COLO668 (cell line): ENCODE measurements around the gene CBFA2T2.
A peak's percentile ranks its signal among the peaks of the same experiment; 100 is the strongest.
"Not testable (repeated sequence)": the region's sequence is repeated elsewhere in the genome, so short reads cannot be mapped to it uniquely, and the experiment has no call there.

Experiments used
- DNase-seq: peaks from one replicate; lab custom pipeline; 2025; ENCODE audit not compliant: unreplicated experiment; lab: John Stamatoyannopoulos, UW

Gene CBFA2T2

GRCh38 chr20:33470457-33470856, 19.4 kb upstream of the CBFA2T2 start:
- no peak for DNase-seq

- no peak for DNase-seq
Observed at GRCh38 chr20:33470866-33471265, 19.0 kb upstream of the CBFA2T2 start.

GRCh38 chr20:33472868-33473435, 16.9 kb upstream of the CBFA2T2 start:
- no peak for DNase-seq

- DNase-seq = peak; percentile 40
Observed at GRCh38 chr20:33474097-33474873, 15.6 kb upstream of the CBFA2T2 start.

- DNase-seq = no peak
Observed at GRCh38 chr20:33474963-33475362, 14.9 kb upstream of the CBFA2T2 start.

GRCh38 chr20:33475381-33476152, 14.3 kb upstream of the CBFA2T2 start:
- DNase-seq = no peak

- peak; percentile 99 for DNase-seq
Observed at GRCh38 chr20:33477386-33478234, 12.3 kb upstream of the CBFA2T2 start.

GRCh38 chr20:33480048-33480447, 9.8 kb upstream of the CBFA2T2 start:
- no peak for DNase-seq

GRCh38 chr20:33481431-33481941, 8.4 kb upstream of the CBFA2T2 start:
- no peak for DNase-seq

GRCh38 chr20:33482581-33482980, 7.3 kb upstream of the CBFA2T2 start:
- peak; percentile 31 for DNase-seq

- not testable (repeated sequence) for DNase-seq
Observed at GRCh38 chr20:33483186-33483585, 6.7 kb upstream of the CBFA2T2 start.

GRCh38 chr20:33488201-33488600, 1.7 kb upstream of the CBFA2T2 start:
- DNase-seq = no peak

GRCh38 chr20:33488661-33489494, 1.0 kb upstream of the CBFA2T2 start:
- DNase-seq = not testable (repeated sequence)

GRCh38 chr20:33489495-33490022, 337 bp upstream of the CBFA2T2 start:
- peak; percentile 99 for DNase-seq

GRCh38 chr20:33490934-33491656, 1.2 kb downstream of the CBFA2T2 start:
- DNase-seq = no peak

- DNase-seq = no peak
Observed at GRCh38 chr20:33493076-33493766, 3.3 kb downstream of the CBFA2T2 start.

- not testable (repeated sequence) for DNase-seq
Observed at GRCh38 chr20:33496776-33497175, 6.9 kb downstream of the CBFA2T2 start.

GRCh38 chr20:33499355-33499754, 9.5 kb downstream of the CBFA2T2 start:
- no peak for DNase-seq
